ENCODE data around the gene DCC.

The DCC gene

DNA sequence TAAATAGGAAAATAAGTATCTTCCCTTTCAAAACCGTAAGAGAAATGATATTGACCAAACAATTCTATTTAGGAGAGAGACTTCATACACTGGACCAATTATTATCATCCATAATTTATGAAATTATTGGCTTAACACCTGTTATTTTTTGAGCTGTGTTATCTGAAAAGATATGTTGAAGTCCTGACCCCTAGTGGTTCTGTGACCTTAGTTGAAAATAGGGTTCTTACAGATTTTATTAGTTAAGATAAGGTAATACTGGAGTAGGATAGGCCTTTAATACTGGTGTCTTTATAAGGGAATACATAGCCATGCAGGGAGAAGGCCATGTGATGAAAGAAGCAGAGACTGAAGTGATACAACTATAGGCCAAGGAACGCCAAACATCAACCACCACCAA, 659.6 kb downstream of the DCC start:
- no peaks in the 10 kb centered on the region for H3K4me1 ChIP-seq
- no peaks in the 10 kb centered on the region for H3K9me3 ChIP-seq
- H3K36me3 ChIP-seq = no peaks in the 10 kb centered on the region
- no peaks in the 10 kb centered on the region for H3K27me3 ChIP-seq
- H3K4me3 ChIP-seq (ENCODE audit: low read depth, low read length) = no peak overlapping the region
- TF ChIP-seq, protein P1, sequence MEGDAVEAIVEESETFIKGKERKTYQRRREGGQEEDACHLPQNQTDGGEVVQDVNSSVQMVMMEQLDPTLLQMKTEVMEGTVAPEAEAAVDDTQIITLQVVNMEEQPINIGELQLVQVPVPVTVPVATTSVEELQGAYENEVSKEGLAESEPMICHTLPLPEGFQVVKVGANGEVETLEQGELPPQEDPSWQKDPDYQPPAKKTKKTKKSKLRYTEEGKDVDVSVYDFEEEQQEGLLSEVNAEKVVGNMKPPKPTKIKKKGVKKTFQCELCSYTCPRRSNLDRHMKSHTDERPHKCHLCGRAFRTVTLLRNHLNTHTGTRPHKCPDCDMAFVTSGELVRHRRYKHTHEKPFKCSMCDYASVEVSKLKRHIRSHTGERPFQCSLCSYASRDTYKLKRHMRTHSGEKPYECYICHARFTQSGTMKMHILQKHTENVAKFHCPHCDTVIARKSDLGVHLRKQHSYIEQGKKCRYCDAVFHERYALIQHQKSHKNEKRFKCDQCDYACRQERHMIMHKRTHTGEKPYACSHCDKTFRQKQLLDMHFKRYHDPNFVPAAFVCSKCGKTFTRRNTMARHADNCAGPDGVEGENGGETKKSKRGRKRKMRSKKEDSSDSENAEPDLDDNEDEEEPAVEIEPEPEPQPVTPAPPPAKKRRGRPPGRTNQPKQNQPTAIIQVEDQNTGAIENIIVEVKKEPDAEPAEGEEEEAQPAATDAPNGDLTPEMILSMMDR (IDR thresholded peaks at IDR 0.05; ENCODE audit: low read depth, low read length) = no peak
- no peak for DNase-seq

GRCh38 chr18:53004798-53005197, 664.8 kb downstream of the DCC start:
- TF ChIP-seq, protein P1 (IDR thresholded peaks at IDR 0.05; ENCODE audit: low read depth, low read length) = no peak
- H3K36me3 ChIP-seq = no peaks in the 10 kb centered on the region

GRCh38 chr18:53018791-53019190, 678.8 kb downstream of the DCC start:
- DNase-seq = no peak
- Histone ChIP-seq H3K4me3 (ENCODE audit: low read depth, low read length) (no peak overlapping the region), H3K4me1 (no peaks in the 10 kb centered on the region), H3K36me3 (no peaks in the 10 kb centered on the region), H3K9me3 (no peaks in the 10 kb centered on the region), H3K27me3 (no peaks in the 10 kb centered on the region)
- TF ChIP-seq, protein P1 (IDR thresholded peaks at IDR 0.05; ENCODE audit: low read depth, low read length) = no peak

More at GRCh38 chr18:53004798-53005197, 664.8 kb downstream of the DCC start:
- DNase-seq = no peak
- Histone ChIP-seq H3K4me3 (ENCODE audit: low read depth, low read length) (no peak overlapping the region), H3K27me3 (no peaks in the 10 kb centered on the region), H3K4me1 (no peaks in the 10 kb centered on the region), H3K9me3 (no peaks in the 10 kb centered on the region)

DNA sequence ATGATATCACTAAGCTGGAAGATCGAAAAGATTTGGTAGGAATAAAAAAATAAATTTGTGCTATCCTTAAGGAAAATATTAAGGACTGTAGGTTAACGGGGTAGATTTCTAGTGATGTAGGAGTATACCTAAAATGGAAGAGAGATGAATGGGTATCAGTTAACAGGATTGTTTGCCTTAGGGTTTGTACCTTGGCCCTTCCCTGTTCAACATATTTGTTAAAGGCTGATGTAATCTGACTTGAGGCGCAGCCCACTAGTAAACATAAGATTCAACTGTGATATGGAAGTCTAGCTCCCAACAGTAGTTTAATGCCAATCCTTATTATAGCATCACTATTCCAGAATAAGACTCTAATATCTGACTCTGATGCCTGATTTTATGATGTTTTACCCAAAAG, 685.2 kb downstream of the DCC start:
- no peaks in the 10 kb centered on the region for H3K9me3 ChIP-seq
- no peaks in the 10 kb centered on the region for H3K4me1 ChIP-seq
- H3K36me3 ChIP-seq = no peaks in the 10 kb centered on the region
- DNase-seq = no peak
- TF ChIP-seq, protein P1 (IDR thresholded peaks at IDR 0.05; ENCODE audit: low read depth, low read length) = no peak
- H3K27me3 ChIP-seq = no peaks in the 10 kb centered on the region
- H3K4me3 ChIP-seq (ENCODE audit: low read depth, low read length) = no peak overlapping the region

DNA sequence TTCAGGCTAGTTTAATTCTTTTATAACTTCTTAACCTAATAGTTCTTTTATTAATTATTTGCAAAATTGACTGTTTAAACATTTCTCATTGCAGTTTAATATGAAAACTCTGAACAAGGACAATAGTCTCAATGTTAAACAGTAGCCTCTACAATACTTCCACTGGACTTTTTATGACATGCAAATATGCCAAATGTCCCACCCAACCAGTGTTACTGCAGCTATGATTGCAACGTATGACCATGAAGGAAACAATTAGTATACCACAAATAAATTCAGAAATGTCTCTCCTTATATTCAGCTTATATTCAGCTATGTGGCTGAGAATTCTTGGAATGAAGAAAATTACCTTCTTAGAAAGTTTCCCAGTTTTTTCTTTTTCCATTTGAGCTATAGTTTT, 688.6 kb downstream of the DCC start:
- no peaks in the 10 kb centered on the region for H3K27me3 ChIP-seq
- no peaks in the 10 kb centered on the region for H3K9me3 ChIP-seq
- H3K4me1 ChIP-seq = no peaks in the 10 kb centered on the region
- TF ChIP-seq, protein P1 (IDR thresholded peaks at IDR 0.05; ENCODE audit: low read depth, low read length) = no peak
- H3K36me3 ChIP-seq = no peaks in the 10 kb centered on the region
- H3K4me3 ChIP-seq (ENCODE audit: low read depth, low read length) = no peak overlapping the region
- DNase-seq = no peak

GRCh38 chr18:53033128-53033527, 693.1 kb downstream of the DCC start:
- no peak for DNase-seq
- no peak overlapping the region for H3K4me3 ChIP-seq (ENCODE audit: low read depth, low read length)
- H3K36me3 ChIP-seq = no peaks in the 10 kb centered on the region
- no peaks in the 10 kb centered on the region for H3K4me1 ChIP-seq
- TF ChIP-seq, protein P1 (IDR thresholded peaks at IDR 0.05; ENCODE audit: low read depth, low read length) = no peak
- no peaks in the 10 kb centered on the region for H3K9me3 ChIP-seq
- no peaks in the 10 kb centered on the region for H3K27me3 ChIP-seq

All from BE2C (cell line).